H1 (cell line): Measurements from ENCODE around the gene SNX25. TPM values are rescaled to one million over a fixed set of nuclear protein-coding genes. Genes with fewer than 3 reads are reported as not detected.
A peak's percentile ranks its signal among the peaks of the same experiment; 100 is the strongest.

Experiments
- CTCF ChIA-PET: fragments of 300-600 bp; sonication (Branson Sonifier 250); formaldehyde crosslinking; loops from one replicate; lab custom pipeline; 2021; ENCODE audit not compliant: partially characterized antibody; lab: Charles Lee
- POLR2A ChIA-PET: fragments of 300-600 bp; sonication (Branson Sonifier 250); formaldehyde crosslinking; loops from one replicate; lab custom pipeline; 2021; ENCODE audit warnings: inconsistent platforms; ENCODE audit not compliant: partially characterized antibody; lab: Charles Lee
- DNase-seq, 2 experiments: peaks; one replicate each; pipeline versions ENCODE4 v3.0.0 to v3.0.0-alpha.2; 2010 to 2022; ENCODE audit warnings: low spot score in 2 of 2, low read depth in 1 of 2, mixed read lengths in 1 of 2
- FAIRE-seq: peaks from 2 replicates; lab custom pipeline; 2011; peaks lifted over from hg19 to GRCh38; lab: Jason Lieb, UNC
- H2AFZ ChIP-seq: 2 replicates; pipeline ENCODE4 v1.8.1; 2012; ENCODE audit warnings: low read length, inconsistent platforms
- H2AK5ac ChIP-seq: 2 replicates; pipeline ENCODE4 v1.6.1; 2013; ENCODE audit warnings: low read depth, low read length
- H2BK120ac ChIP-seq: replicated peaks from 2 replicates; pipeline ENCODE3; 2013; ENCODE audit warnings: low read depth, low read length, inconsistent platforms
- H2BK12ac ChIP-seq: 2 replicates; pipeline ENCODE4 v1.6.1; 2013; ENCODE audit warnings: low read depth, low read length
- H2BK15ac ChIP-seq: 2 replicates; pipeline ENCODE4 v1.6.1; 2013; ENCODE audit warnings: low read length
- H2BK20ac ChIP-seq: 2 replicates; pipeline ENCODE4 v1.6.1; 2013; ENCODE audit warnings: low read length
- H2BK5ac ChIP-seq: 2 replicates; pipeline ENCODE4 v1.6.1; 2013; ENCODE audit warnings: low read depth, low read length
- H3K14ac ChIP-seq: 2 replicates; pipeline ENCODE4 v1.6.1; 2013; ENCODE audit warnings: inconsistent platforms; ENCODE audit not compliant: insufficient read length
- H3K18ac ChIP-seq: 2 replicates; pipeline ENCODE4 v1.6.1; 2013; ENCODE audit warnings: low read length; ENCODE audit errors: extremely low read depth
- H3K23ac ChIP-seq: 2 replicates; pipeline ENCODE4 v1.6.1; 2013; ENCODE audit warnings: inconsistent platforms; ENCODE audit not compliant: insufficient read length
- H3K23me2 ChIP-seq: 2 replicates; pipeline ENCODE4 v1.6.1; 2013; ENCODE audit warnings: low read depth, low read length
- H3K27ac ChIP-seq: 2 replicates; pipeline ENCODE4 v1.6.1; 2011; ENCODE audit warnings: low read depth, low read length, inconsistent platforms
- H3K27me3 ChIP-seq, 4 experiments: replicated peaks in 1 of 4; 1 replicate in 1 of 4; 2 replicates in 3 of 4; pipeline versions ENCODE4 v1.6.1 to v1.8.1; 2011 to 2013; ENCODE audit warnings: low read length in 3 of 4, mild to moderate bottlenecking in 3 of 4, inconsistent platforms in 2 of 4, mixed read lengths in 2 of 4, moderate library complexity in 1 of 4; ENCODE audit not compliant: control insufficient read depth in 3 of 4, insufficient read depth in 3 of 4; ENCODE audit errors: extremely low read depth in 1 of 4
- H3K36me3 ChIP-seq, 4 experiments: 2 replicates each; pipeline versions ENCODE4 v1.6.1 to v1.8.1; 2011 to 2013; ENCODE audit warnings: mild to moderate bottlenecking in 4 of 4, low read length in 3 of 4, moderate library complexity in 2 of 4, control low read depth in 1 of 4, inconsistent platforms in 1 of 4; ENCODE audit not compliant: insufficient read depth in 4 of 4, control insufficient read depth in 2 of 4
- H3K4ac ChIP-seq: replicated peaks from 2 replicates; pipeline ENCODE3; 2013; ENCODE audit warnings: low read length, low read depth, mixed read lengths, inconsistent platforms; ENCODE audit not compliant: insufficient read length
- H3K4me1 ChIP-seq, 4 experiments: replicated peaks in 1 of 4; 1 replicate in 1 of 4; 2 replicates in 3 of 4; pipeline versions ENCODE4 v1.6.1 to v1.8.1; 2011 to 2013; ENCODE audit warnings: low read length in 3 of 4, inconsistent platforms in 2 of 4, mixed read lengths in 1 of 4; ENCODE audit not compliant: insufficient read depth in 4 of 4, control insufficient read depth in 3 of 4
- H3K4me2 ChIP-seq, 2 experiments: 2 replicates each; pipeline versions ENCODE4 v1.6.1 to v1.8.1; 2011 to 2013; ENCODE audit warnings: low read depth in 2 of 2, low read length in 2 of 2, control low read depth in 1 of 2, inconsistent platforms in 1 of 2, mild to moderate bottlenecking in 1 of 2; ENCODE audit not compliant: insufficient read depth in 1 of 2
- H3K4me3 ChIP-seq, 4 experiments: fragments of 200-600, 300-600 bp in 1 of 4; sonication (generic), shearing (Covaris generic), sonication (Bioruptor Twin) in 1 of 4; 2 replicates each; pipeline versions ENCODE4 v1.5.1 to v1.8.1; 2011 to 2016; ENCODE audit warnings: low read length in 4 of 4, low read depth in 3 of 4, control low read depth in 2 of 4, inconsistent platforms in 2 of 4, mild to moderate bottlenecking in 2 of 4, mixed read lengths in 1 of 4, moderate library complexity in 1 of 4; ENCODE audit not compliant: insufficient read depth in 2 of 4; ENCODE audit errors: extremely low read depth in 1 of 4
- H3K56ac ChIP-seq: replicated peaks from 2 replicates; pipeline ENCODE3; 2013; ENCODE audit warnings: low read depth, mild to moderate bottlenecking, mixed read lengths, low read length, inconsistent platforms; ENCODE audit not compliant: insufficient read length
- H3K79me1 ChIP-seq: 2 replicates; pipeline ENCODE4 v1.6.1; 2013; ENCODE audit warnings: low read depth, low read length, control low read depth
- H3K79me2 ChIP-seq, 2 experiments: 2 replicates each; pipeline versions ENCODE4 v1.6.1 to v1.8.1; 2012 to 2013; ENCODE audit warnings: low read length in 2 of 2, mild to moderate bottlenecking in 2 of 2, inconsistent platforms in 1 of 2; ENCODE audit not compliant: insufficient read depth in 2 of 2, control insufficient read depth in 1 of 2
- H3K9ac ChIP-seq, 4 experiments: replicated peaks in 1 of 4; 1 replicate in 1 of 4; 2 replicates in 3 of 4; pipeline versions ENCODE4 v1.6.1 to v1.8.1; 2011 to 2013; ENCODE audit warnings: low read depth in 3 of 4, low read length in 3 of 4, control low read depth in 2 of 4, mild to moderate bottlenecking in 2 of 4, moderate library complexity in 2 of 4, inconsistent platforms in 1 of 4; ENCODE audit errors: extremely low read depth in 1 of 4
- H3K9me3 ChIP-seq, 2 experiments: 2 replicates each; pipeline versions ENCODE4 v1.6.1 to v1.8.1; 2012 to 2013; ENCODE audit warnings: mild to moderate bottlenecking in 2 of 2, moderate library complexity in 2 of 2, control low read depth in 1 of 2, inconsistent platforms in 1 of 2, low read depth in 1 of 2, low read length in 1 of 2, mixed read lengths in 1 of 2; ENCODE audit not compliant: insufficient read depth in 2 of 2
- H4K20me1 ChIP-seq, 2 experiments: replicated peaks in 1 of 2; 2 replicates each; pipeline versions ENCODE3 to v1.8.1; 2011 to 2013; ENCODE audit warnings: inconsistent platforms in 2 of 2, low read length in 2 of 2, mild to moderate bottlenecking in 1 of 2; ENCODE audit not compliant: insufficient read depth in 2 of 2, control insufficient read depth in 1 of 2
- H4K5ac ChIP-seq: 2 replicates; pipeline ENCODE4 v1.6.1; 2013; ENCODE audit warnings: low read length, low read depth, mixed read lengths, inconsistent platforms; ENCODE audit not compliant: insufficient read length
- H4K8ac ChIP-seq: 2 replicates; pipeline ENCODE4 v1.8.0; 2013; ENCODE audit warnings: mild to moderate bottlenecking, moderate library complexity, low read length, inconsistent platforms; ENCODE audit not compliant: insufficient read depth; ENCODE audit errors: extremely low read depth
- H4K91ac ChIP-seq: replicated peaks from 2 replicates; pipeline ENCODE3; 2013; ENCODE audit warnings: low read length, mixed read lengths, inconsistent platforms; ENCODE audit not compliant: insufficient read length
- CBX5 ChIP-seq: fragments of 300-800, 300-1000 bp; sonication (generic); IDR thresholded peaks from 2 replicates; pipeline ENCODE4 v1.7.1; 2016; ENCODE audit warnings: antibody characterized with exemption, low read length, low read depth
- CBX8 ChIP-seq: fragments of 300-800, 300-1000 bp; sonication (generic); IDR thresholded peaks from 2 replicates; pipeline ENCODE4 v1.7.1; 2016; ENCODE audit warnings: low read depth, low read length, borderline replicate concordance
- GABPA ChIP-seq: IDR thresholded peaks from 2 replicates; pipeline ENCODE4 v1.6.1; 2011; ENCODE audit warnings: mild to moderate bottlenecking, low read length, moderate library complexity, borderline replicate concordance; ENCODE audit not compliant: insufficient read depth
- SAP30 ChIP-seq: fragments of 300-600 bp; sonication (generic); IDR thresholded peaks from 2 replicates; pipeline ENCODE4 v1.7.1; 2012; ENCODE audit warnings: low read length, moderate library complexity, mild to moderate bottlenecking, inconsistent platforms; ENCODE audit not compliant: insufficient read depth, insufficient replicate concordance
- SIN3A ChIP-seq, 2 experiments: IDR thresholded peaks in 1 of 2; conservative IDR thresholded peaks in 1 of 2; 2 replicates each; pipeline ENCODE4 v1.6.1; 2011 to 2012; ENCODE audit warnings: low read length in 2 of 2, improper control_type of control experiment in 1 of 2, low read depth in 1 of 2, mild to moderate bottlenecking in 1 of 2
- SIX5 ChIP-seq: IDR thresholded peaks from 2 replicates; pipeline ENCODE4 v1.6.1; 2011; ENCODE audit warnings: mild to moderate bottlenecking, low read depth, low read length
- WGBS, 2 experiments: shearing (Covaris generic) in 1 of 2; methylation state at CpG; one replicate each; pipeline versions ENCODE4 v1.1.6 to v1.1.7; 2013 to 2015; ENCODE audit warnings: low lambda C conversion rate in 2 of 2, mixed read lengths in 2 of 2, inconsistent platforms in 1 of 2, low coverage in 1 of 2, missing lambda C conversion rate in 1 of 2; ENCODE audit not compliant: insufficient replicate concordance in 2 of 2, insufficient coverage in 1 of 2, insufficient read length in 1 of 2; ENCODE audit errors: extremely low coverage in 1 of 2, missing lambda C conversion rate in 1 of 2; 5-methylcytosine and 5-hydroxymethylcytosine counted together
- polyA plus RNA-seq, 7 experiments: library from polyadenylated mRNA; depleted of rRNA in 3 of 7; stranded (reverse) in 5 of 7; unstranded in 2 of 7; fragments of >200 nt in 5 of 7; fragments of 200-250 nt in 2 of 7; gene quantifications; 1 replicate in 5 of 7; 2 replicates in 1 of 7; 4 replicates in 1 of 7; pipeline versions ENCODE4 v1.2.1 to v1.2.3, GENCODE V29; 2011 to 2013; ENCODE audit warnings: missing spikeins in 2 of 7, mixed read lengths in 2 of 7
- total RNA-seq: library from RNA; stranded (reverse); fragmentation: NEBNext Ultra II Directional; extraction: Animal tissue kit (Norgen Biotek cat#: 25700); gene quantifications from 2 replicates; pipeline ENCODE4 v1.2.1, GENCODE V29; 2021

Gene SNX25
- total and polyA plus RNA-seq, 2 of the 8 experiments (the other 6 are each of a cell fraction or from before 2014, with no cell fraction given) = 5.4 to 19.9 TPM

- H2BK20ac ChIP-seq = no peak overlapping the region
- peaks cover 3% of the 10 kb centered on the region for H3K79me1 ChIP-seq
- H3K23me2 ChIP-seq = peaks cover 7% of the 10 kb centered on the region
- no peak overlapping the region for H3K9ac ChIP-seq
- peaks cover 5 to 8% of the 10 kb centered on the region in 2 experiments for H4K20me1 ChIP-seq
- no peak overlapping the region for H2BK5ac ChIP-seq
- H3K27me3 ChIP-seq = no peaks in the 10 kb centered on the region
- 72% methylated on average over 4 of the region's 4 CpGs; no CpG with 5 or more reads in 1 of the 2 experiments for WGBS, 2 experiments
- H2AFZ ChIP-seq = no peak overlapping the region
- no peak overlapping the region for H3K56ac ChIP-seq
- ChIA-PET CTCF (no interaction called here), POLR2A (no interaction called here)
- no peaks in the 10 kb centered on the region for H3K36me3 ChIP-seq
- H3K23ac ChIP-seq = no peak overlapping the region
- no peak overlapping the region for H2AK5ac ChIP-seq
- H3K4me1 ChIP-seq = peaks cover 5 to 21% (median 13%) of the 10 kb centered on the region in 4 experiments; a peak in 6 of 7 replicates
- no peak overlapping the region for H2BK12ac ChIP-seq
- H3K79me2 ChIP-seq = peaks cover 3 to 79% of the 10 kb centered on the region in 2 experiments; a peak in 3 of 4 replicates
- no peaks in the 10 kb centered on the region for H3K9me3 ChIP-seq
- no peak overlapping the region for H4K5ac ChIP-seq
- no peak overlapping the region for H3K4ac ChIP-seq
- no peak overlapping the region for H4K8ac ChIP-seq
- H3K18ac ChIP-seq = no peak overlapping the region
- H3K14ac ChIP-seq = no peak overlapping the region
- no peak overlapping the region for H2BK120ac ChIP-seq
- H3K27ac ChIP-seq = no peak overlapping the region
- no peak overlapping the region for H3K4me3 ChIP-seq
- no peak overlapping the region for H4K91ac ChIP-seq
- DNase-seq = no peak
- peak overlapping the region; percentile 24 to 35; a peak in 2 of 4 replicates for H3K4me2 ChIP-seq
- FAIRE-seq = no peak
- H2BK15ac ChIP-seq = no peak overlapping the region
- TF ChIP-seq GABPA (no peak), SIN3A (conservative IDR thresholded peaks at IDR 0.05 in 1 of 2, IDR thresholded peaks at IDR 0.05 in 1 of 2; ENCODE audit: low read depth in 1 of 2, low read length in 2 of 2) (no peak), CBX5 (no peak), SIX5 (no peak), SAP30 (no peak), CBX8 (no peak)
Observed at GRCh38 chr4:185213877-185214276, 4.5 kb downstream of the SNX25 start.
